Measurements from ENCODE around the gene RNF19B. TPM values are rescaled to one million over a fixed set of nuclear protein-coding genes. Genes with fewer than 3 reads are reported as not detected.

RNF19B gene
- total and polyA plus RNA-seq, 10 of the 15 experiments (the other 5 are each of a cell fraction or from before 2014, with no cell fraction given) = 2.8 to 32.6 (median 16.6) TPM

GRCh38 chr1:32981003-32981901 lies 16.6 kb upstream of the RNF19B start (continued):
- no peak for TF ChIP-seq CBX3 (IDR thresholded peaks at IDR 0.05; ENCODE audit: borderline replicate concordance, low read depth)
- TF ChIP-seq SMARCA5 (IDR thresholded peaks at IDR 0.05) = peak; percentile 21; the same call in 1 of the 2 replicates
- TF ChIP-seq EP300 (IDR thresholded peaks at IDR 0.05; ENCODE audit: borderline replicate concordance in 1 of 2, control insufficient read depth in 1 of 2, low read depth in 2 of 2, low read length in 2 of 2) = peak; percentile 41 to 68; a peak in 2 of 4 replicates
- peak; percentile 90 for TF ChIP-seq NR2C1 (IDR thresholded peaks at IDR 0.05)
- TF ChIP-seq TAF1 (IDR thresholded peaks at IDR 0.05; ENCODE audit: borderline replicate concordance, low read depth, low read length) = peak; percentile 74
- TF ChIP-seq CTCF (IDR thresholded peaks at IDR 0.05 in 2 of 3, conservative IDR thresholded peaks at IDR 0.05 in 1 of 3; ENCODE audit: control insufficient read depth in 2 of 3, extremely low read depth in 1 of 3, insufficient read depth in 1 of 3, low read depth in 3 of 3, low read length in 3 of 3) = no peak
- TF ChIP-seq ATF2 (IDR thresholded peaks at IDR 0.05; ENCODE audit: low read length) = peak; percentile 81; the same call in 1 of the 2 replicates
- peak; percentile 89 for TF ChIP-seq RELA (IDR thresholded peaks at IDR 0.05; ENCODE audit: borderline replicate concordance, partially characterized antibody)
- TF ChIP-seq KLF5 (IDR thresholded peaks at IDR 0.05; ENCODE audit: partially characterized antibody) = peak; percentile 41
- peak; percentile 33; the same call in 1 of the 2 replicates for TF ChIP-seq YY1 (IDR thresholded peaks at IDR 0.05; ENCODE audit: low read depth, low read length)
- TF ChIP-seq EGR1 (IDR thresholded peaks at IDR 0.05; ENCODE audit: borderline replicate concordance in 1 of 2, low read depth in 2 of 2, low read length in 2 of 2) = no peak; a peak in 1 of 3 replicates
- TF ChIP-seq RELB (IDR thresholded peaks at IDR 0.05; ENCODE audit: low read depth) = peak; percentile 98
- no peak for TF ChIP-seq SMAD1 (IDR thresholded peaks at IDR 0.05; ENCODE audit: low read depth, partially characterized antibody)
- peak; percentile 65; the same call in 1 of the 2 replicates for TF ChIP-seq CREB1 (IDR thresholded peaks at IDR 0.05; ENCODE audit: low read depth)
- TF ChIP-seq CUX1 (IDR thresholded peaks at IDR 0.05; ENCODE audit: insufficient replicate concordance, low read depth, low read length) = no peak
- peak; percentile 93 for TF ChIP-seq GATAD2B (conservative IDR thresholded peaks at IDR 0.05; ENCODE audit: low read depth)
- peak; percentile 33; the same call in 1 of the 2 replicates for TF ChIP-seq MXI1 (IDR thresholded peaks at IDR 0.05; ENCODE audit: low read depth, low read length)
- TF ChIP-seq IKZF2 (IDR thresholded peaks at IDR 0.05) = peak; percentile 99
